COLO668 (cell line): Measurements from ENCODE around the gene RAG2.

Experiments
- DNase-seq: peaks from one replicate; lab custom pipeline; 2025; ENCODE audit not compliant: unreplicated experiment; lab: John Stamatoyannopoulos, UW

Gene RAG2

GRCh38 chr11:36598051-36598450, at the start of gene RAG2:
Gene RAG2, minus strand, starts transcription at chr11:36598236. Its CDS starts 4,068 bp downstream, at chr11:36594168.
- no peak for DNase-seq

GRCh38 chr11:36638556-36638955, 40.5 kb upstream of the RAG2 start:
- no peak for DNase-seq

- no peak for DNase-seq
Measured at GRCh38 chr11:36635066-36635862, 37.2 kb upstream of the RAG2 start.

GRCh38 chr11:36631774-36632173, 33.7 kb upstream of the RAG2 start:
- no peak for DNase-seq

GRCh38 chr11:36628765-36629244, 30.8 kb upstream of the RAG2 start:
- DNase-seq: no peak

- no peak for DNase-seq
Measured at GRCh38 chr11:36628141-36628540, 30.1 kb upstream of the RAG2 start.

GRCh38 chr11:36627471-36627870, 29.4 kb upstream of the RAG2 start:
- DNase-seq: no peak

- no peak for DNase-seq
Measured at GRCh38 chr11:36627006-36627405, 29.0 kb upstream of the RAG2 start.

GRCh38 chr11:36623494-36623893, 25.5 kb upstream of the RAG2 start:
- no peak for DNase-seq

GRCh38 chr11:36622431-36623136, 24.5 kb upstream of the RAG2 start:
- peak; percentile 7 for DNase-seq

GRCh38 chr11:36620246-36620645, 22.2 kb upstream of the RAG2 start:
- no peak for DNase-seq

GRCh38 chr11:36619502-36619901, 21.5 kb upstream of the RAG2 start:
- no peak for DNase-seq

GRCh38 chr11:36618363-36619047, 20.5 kb upstream of the RAG2 start:
- DNase-seq: no peak

GRCh38 chr11:36617543-36618362, 19.7 kb upstream of the RAG2 start:
- no peak for DNase-seq

- DNase-seq: no peak
Measured at GRCh38 chr11:36615826-36616225, 17.8 kb upstream of the RAG2 start.

- no peak for DNase-seq
Measured at GRCh38 chr11:36609383-36609782, 11.3 kb upstream of the RAG2 start.

- no peak for DNase-seq
Measured at GRCh38 chr11:36608491-36609199, 10.6 kb upstream of the RAG2 start.

- DNase-seq: no peak
Measured at GRCh38 chr11:36605221-36606216, 7.5 kb upstream of the RAG2 start.

GRCh38 chr11:36602135-36602534, 4.1 kb upstream of the RAG2 start:
- DNase-seq: no peak
